ENCODE measurements around the gene EOLA1.

GRCh38 chrX:149495573-149496071, 45.2 kb upstream of the EOLA1 start:
- TF ChIP-seq CTCF (IDR thresholded peaks at IDR 0.05) (no peak), POLR2AphosphoS5 (IDR thresholded peaks at IDR 0.05) (no peak), EP300 (IDR thresholded peaks at IDR 0.05; ENCODE audit: low read depth) (no peak)

All from transverse colon (tissue), 4 donors.